D721Med (cell line): ENCODE data around the gene ITGB3BP.

ENCODE experiments used
- DNase-seq: peaks from one replicate; pipeline ENCODE4 v3.0.0; 2011; ENCODE audit warnings: low spot score; ENCODE audit not compliant: insufficient read length
- FAIRE-seq: peaks from 2 replicates; lab custom pipeline; 2011; peaks lifted over from hg19 to GRCh38; lab: Jason Lieb, UNC
- TF ChIP-seq, protein P1 (sequence below): IDR thresholded peaks from 2 replicates; pipeline ENCODE4 v1.5.1; 2012; ENCODE audit warnings: mild to moderate bottlenecking, control low read depth; ENCODE audit not compliant: insufficient read depth; ENCODE audit errors: missing control alignments

Gene ITGB3BP

DNA sequence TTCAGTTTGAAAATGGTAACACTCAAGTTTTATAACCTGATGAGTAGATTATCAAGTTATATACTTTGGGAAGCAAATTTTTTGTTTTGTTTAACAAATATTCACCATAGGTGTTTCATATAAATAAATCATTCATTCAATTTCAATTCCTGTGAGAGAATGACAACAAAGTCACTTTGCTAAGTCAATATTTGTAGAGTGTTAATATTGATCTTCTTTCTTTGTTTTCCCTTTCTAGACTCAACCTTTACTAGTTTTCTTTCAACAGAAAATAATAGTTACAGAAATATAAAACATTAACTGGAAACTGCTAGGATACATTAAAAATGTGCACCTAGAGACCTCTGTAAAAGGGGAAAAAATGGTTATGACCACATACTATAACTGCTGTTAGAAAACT is 11.4 kb upstream of the ITGB3BP start:
- TF ChIP-seq, protein P1, sequence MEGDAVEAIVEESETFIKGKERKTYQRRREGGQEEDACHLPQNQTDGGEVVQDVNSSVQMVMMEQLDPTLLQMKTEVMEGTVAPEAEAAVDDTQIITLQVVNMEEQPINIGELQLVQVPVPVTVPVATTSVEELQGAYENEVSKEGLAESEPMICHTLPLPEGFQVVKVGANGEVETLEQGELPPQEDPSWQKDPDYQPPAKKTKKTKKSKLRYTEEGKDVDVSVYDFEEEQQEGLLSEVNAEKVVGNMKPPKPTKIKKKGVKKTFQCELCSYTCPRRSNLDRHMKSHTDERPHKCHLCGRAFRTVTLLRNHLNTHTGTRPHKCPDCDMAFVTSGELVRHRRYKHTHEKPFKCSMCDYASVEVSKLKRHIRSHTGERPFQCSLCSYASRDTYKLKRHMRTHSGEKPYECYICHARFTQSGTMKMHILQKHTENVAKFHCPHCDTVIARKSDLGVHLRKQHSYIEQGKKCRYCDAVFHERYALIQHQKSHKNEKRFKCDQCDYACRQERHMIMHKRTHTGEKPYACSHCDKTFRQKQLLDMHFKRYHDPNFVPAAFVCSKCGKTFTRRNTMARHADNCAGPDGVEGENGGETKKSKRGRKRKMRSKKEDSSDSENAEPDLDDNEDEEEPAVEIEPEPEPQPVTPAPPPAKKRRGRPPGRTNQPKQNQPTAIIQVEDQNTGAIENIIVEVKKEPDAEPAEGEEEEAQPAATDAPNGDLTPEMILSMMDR: no peak
- DNase-seq (no peak), FAIRE-seq (no peak)

DNA sequence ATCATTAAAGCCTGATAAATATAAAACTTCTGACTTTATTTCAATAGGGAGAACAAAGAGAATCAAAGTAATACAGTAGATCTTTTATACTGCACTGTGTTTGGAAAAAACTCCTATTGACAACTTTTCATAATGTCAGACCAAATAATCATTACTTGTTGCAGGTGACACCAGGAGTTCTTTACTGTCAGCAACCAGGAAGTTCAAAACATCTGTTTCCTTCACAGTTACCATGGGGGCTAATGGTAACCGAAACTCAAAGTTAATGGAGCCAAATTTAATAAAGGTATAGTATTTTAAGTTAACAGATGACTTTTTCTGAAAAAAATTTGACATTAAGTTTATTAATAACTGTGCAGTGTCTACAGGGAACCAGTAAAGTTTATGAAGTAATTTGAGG is 10.9 kb upstream of the ITGB3BP start:
- TF ChIP-seq, protein P1: no peak
- no peak for FAIRE-seq
- no peak for DNase-seq

DNA sequence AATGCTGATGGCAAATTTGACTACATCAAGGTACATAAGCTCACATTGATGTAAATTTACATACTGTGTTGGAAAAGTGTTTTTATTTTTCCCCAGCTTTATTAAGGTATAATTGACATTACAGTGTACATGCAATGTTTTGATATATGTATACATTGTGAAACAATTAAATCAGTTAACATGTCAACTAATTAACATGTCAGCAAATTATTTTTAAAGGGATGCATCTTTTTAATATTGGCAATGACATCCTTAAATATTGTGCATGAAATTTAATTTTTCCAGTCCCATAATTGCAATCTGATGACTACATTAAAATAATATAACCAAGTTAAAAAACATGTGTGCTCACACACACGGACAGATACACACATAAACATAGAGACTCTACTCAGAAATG is 9.7 kb upstream of the ITGB3BP start:
- TF ChIP-seq, protein P1: no peak
- DNase-seq: no peak
- FAIRE-seq: peak; percentile 46

- DNase-seq: no peak
- TF ChIP-seq, protein P1: no peak
- FAIRE-seq: no peak
Measured at GRCh38 chr1:63524201-63524600, 1.2 kb upstream of the ITGB3BP start.

DNA sequence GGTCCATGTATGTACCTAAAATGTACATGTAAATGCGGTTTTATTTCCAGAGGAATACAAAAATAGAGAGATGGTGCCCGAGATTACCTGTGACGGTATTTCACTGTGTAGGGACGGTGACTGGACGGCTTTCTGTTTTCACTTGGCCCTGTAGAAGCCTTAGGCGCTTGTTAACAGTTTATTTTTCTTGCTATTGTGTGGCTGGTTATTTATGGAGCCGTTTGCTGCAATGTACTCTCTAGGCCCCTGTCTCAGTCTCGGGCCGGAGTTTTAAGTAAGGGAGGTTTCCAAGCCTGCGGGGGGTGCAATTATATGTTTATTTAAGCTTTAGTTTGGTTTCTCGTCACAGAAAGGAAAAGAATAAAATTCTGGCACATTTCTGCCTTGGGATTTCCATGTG is 713 bp upstream of the ITGB3BP start:
- no peak for FAIRE-seq
- TF ChIP-seq, protein P1: no peak
- DNase-seq: no peak

DNA sequence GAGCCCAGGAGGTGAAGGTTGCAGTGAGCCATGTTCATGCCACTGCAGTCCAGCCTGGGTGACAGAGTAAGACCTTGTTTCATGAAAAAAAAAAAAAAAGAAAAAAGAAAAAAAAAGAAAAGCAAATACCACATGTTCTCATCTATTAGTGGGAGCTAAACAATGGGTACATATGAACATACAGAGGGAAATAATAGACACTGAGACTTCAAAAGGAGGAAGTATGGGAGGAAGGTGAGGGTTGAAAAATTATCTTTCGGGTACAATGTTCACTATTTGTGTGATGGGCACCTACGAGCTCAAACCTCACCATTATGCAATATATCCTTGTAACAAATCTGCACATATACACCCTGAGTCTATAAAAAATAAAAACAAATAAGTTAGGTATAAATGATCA is 6.4 kb downstream of the ITGB3BP start:
- DNase-seq (no peak), FAIRE-seq (no peak)
- TF ChIP-seq, protein P1: no peak

DNA sequence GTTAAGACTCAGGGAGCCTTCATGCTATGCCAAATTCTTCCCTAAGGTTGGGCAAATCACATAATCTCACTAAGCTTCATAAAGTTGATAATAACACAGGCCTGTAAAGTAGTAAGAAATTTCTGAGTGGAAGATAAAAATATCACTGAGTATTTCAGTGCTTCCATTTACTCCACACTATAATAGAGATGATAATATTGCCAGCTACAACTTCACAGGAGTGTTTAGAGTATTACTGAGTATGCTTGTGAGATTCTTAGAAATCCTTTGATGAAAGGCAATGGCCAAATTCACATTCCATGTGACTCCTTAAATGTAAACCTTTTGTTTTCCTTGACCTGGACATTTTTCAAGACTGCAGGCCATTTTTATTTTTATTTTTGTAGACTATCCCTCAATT is 10.4 kb downstream of the ITGB3BP start:
- DNase-seq (no peak), FAIRE-seq (no peak)
- TF ChIP-seq, protein P1: no peak
